Posterior cingulate gyrus (tissue), 11 donors: ENCODE data around the gene SRPK2.
"Not testable (repeated sequence)": the region's sequence is repeated elsewhere in the genome, so short reads cannot be mapped to it uniquely, and the experiment has no call there.

Experiments
- DNase-seq, 10 donors: peaks; one replicate each; pipeline versions ENCODE4 v3.0.0 to v3.0.0-alpha.2; 2020 to 2021; ENCODE audit warnings: mixed read lengths in 3 of 10
- intact Hi-C: fragments of 100-400 bp; cut with DNase I; formaldehyde crosslinking; loops from one replicate; pipeline ENCODE4 v1.15.1; 2023

Gene SRPK2

GRCh38 chr7:105309235-105310169 lies 79.2 kb downstream of the SRPK2 start:
- no peak for DNase-seq
- intact Hi-C loops, result no loop called here

DNA sequence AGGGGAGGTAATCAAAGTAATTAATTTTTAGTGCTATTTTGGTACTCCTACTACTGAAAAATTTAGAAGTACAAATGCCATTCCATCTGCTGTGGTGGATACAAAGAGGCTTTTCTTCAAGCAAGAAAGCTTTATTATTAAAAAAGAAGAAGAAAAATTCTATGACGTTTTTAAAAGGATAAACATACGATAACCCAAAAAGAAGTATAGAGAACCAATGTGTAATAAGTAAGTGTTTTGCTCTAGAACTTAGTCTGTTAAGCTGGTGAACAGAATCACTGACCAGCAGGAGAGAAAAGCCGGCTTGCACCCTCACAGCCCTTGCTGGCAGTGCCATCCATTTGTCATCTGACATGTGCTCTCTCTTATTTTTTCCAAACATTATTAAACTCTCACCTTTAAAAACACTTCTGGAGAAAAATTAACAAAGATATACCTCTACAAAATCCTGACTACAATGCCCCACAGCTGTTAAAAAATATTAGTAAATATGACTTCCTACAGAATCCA lies 81.5 kb downstream of the SRPK2 start:
- DNase-seq, result peak in 1 of 10 donors; percentile 49
- intact Hi-C loops, result no loop called here

GRCh38 chr7:105306298-105306748 lies 82.4 kb downstream of the SRPK2 start:
- intact Hi-C loops, result no loop called here
- no peak for DNase-seq

DNA sequence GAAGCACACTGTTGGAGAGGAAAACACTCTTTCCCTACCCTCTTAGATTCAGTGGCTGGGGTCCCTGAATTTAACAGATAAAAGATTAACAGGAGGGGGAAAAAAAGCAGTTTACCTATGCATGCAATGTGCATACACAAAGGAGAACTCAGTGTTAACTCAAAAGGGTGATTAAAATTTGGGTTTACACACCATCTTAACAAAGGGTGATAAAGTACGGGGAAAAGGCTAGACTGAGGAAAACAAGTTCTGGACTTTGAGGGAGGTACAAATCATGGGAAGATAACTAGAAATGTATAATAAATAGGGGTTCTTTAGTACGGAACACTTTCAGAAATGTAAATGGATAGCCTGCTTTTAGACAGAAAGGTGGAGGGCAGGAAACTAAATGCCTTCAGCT lies 83.1 kb downstream of the SRPK2 start:
- no peak for DNase-seq

DNA sequence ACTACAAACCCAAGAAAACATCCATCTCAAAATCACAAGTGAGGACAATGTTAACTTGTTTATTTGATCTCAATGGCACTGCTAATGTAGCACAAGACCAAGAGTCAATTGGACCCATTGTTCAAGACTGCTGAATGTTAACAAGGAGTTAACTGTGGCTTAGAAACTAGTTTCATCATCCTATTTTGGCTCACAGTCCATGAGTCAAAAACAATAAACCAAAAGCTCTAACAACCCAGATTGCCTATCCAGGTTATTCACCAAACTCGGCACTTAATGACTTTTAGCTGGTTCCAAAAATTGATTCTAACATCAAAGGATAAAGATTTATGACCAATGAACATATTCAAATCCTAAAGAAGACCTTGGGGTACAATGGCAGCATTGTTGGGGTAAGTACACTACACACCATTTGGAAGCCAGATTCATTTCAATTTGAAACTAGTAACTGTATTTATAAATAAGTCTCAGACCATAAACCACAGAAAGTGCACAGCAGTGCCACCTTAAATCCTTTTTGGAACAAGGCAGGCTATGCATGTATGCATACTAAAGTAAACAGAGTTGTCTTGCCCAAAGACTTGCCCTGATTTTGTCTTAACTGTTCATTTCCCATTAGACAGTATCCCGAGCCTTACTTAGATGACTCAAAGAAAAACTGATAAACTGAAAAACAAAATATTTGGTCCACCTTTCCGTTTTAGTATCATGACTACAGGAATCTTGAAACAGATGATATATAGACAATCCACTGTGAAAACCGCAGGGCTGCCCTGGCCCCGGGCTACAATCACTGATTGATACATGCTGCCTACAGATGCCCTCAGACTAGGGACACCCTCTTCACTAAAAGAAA lies 84.5 kb downstream of the SRPK2 start:
- intact Hi-C loops, result no loop called here
- peak in 4 of 10 donors; percentile 21 to 85 (median 45) for DNase-seq

More for the DNA sequence above, 83.1 kb downstream of the SRPK2 start:
- intact Hi-C loops, result no loop called here

DNA sequence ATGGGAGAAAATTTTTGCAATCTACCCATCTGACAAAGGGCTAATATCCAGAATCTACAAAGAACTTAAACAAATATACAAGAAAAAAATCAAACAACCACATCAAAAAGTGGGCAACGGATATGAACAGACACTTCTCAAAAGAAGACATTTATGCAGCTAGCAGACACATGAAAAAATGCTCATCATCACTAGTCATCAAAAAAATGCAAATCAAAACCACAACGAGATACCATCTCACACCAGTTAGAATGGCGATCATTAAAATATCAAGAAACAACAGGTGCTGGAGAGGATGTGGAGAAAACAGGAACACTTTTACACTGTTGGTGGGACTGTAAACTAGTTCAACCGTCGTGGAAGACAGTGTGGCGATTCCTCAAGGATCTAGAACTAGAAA lies 88.1 kb downstream of the SRPK2 start:
- DNase-seq, intact Hi-C loops: not testable (repeated sequence)

- DNase-seq, result no peak
- intact Hi-C loops, result no loop called here
These were observed 90.3 kb downstream of the SRPK2 start for GRCh38 chr7:105298439-105298894.

- no peak for DNase-seq
- intact Hi-C loops, result no loop called here
These were observed 90.7 kb downstream of the SRPK2 start for GRCh38 chr7:105297985-105298384.

- intact Hi-C loops, result no loop called here
- DNase-seq, result no peak
These were observed 91.4 kb downstream of the SRPK2 start for GRCh38 chr7:105297309-105297708.

GRCh38 chr7:105296491-105296890 lies 92.2 kb downstream of the SRPK2 start:
- intact Hi-C loops, result no loop called here
- DNase-seq, result no peak

DNA sequence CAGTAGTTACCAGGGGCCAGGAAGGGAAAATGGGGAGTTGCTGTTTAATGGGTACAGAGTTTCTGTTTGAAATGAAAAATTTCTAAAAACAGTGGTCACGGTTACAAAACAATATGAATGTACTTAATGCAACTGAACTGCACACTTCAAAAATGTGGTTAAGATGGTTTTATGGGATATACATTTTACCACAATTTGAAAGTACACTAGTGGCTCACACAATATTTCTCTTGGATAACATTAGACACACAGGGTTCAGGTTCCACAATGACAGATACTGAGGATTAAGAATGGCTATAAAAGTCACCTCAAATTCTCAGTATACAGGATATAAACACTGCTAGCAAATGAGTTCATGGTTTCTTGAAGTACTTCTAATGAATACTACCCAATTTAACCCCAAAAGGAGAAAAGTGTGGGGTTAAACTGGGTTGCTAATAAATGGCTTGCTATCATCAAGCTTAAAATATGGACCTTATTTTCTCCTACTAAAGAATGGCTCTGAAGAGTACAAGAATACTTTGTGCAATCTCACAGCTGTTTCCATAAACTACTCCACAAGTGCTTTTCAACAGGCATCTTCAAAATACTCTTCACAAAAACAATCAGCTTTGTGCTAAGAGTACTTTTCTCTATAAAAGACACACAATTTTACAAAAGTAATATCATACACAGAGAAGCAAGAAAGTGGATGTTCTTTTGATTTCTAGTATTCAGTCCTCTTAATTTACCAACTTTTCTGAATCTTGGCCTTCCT lies 92.9 kb downstream of the SRPK2 start:
- no peak for DNase-seq
- intact Hi-C loops, result no loop called here

DNA sequence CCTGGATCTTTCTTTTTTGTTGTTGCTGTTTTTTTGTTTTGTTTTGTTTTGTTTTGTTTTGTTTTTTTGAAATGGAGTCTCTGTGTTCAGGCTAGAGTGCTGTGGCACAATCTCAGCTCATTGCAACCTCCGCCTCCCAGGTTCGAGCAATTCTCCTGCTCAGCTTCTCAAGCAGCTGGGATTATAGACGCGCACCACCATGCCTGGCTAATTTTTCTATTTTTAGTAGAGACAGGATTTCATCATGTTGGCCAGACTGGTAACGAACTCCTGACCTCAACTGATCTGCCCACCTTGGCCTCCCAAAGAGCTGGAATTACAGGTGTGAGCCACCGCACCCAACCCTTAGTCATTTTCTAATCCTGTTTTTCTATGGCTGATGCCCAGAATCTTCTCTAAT lies 94.2 kb downstream of the SRPK2 start:
- intact Hi-C loops, result not testable (repeated sequence)

DNA sequence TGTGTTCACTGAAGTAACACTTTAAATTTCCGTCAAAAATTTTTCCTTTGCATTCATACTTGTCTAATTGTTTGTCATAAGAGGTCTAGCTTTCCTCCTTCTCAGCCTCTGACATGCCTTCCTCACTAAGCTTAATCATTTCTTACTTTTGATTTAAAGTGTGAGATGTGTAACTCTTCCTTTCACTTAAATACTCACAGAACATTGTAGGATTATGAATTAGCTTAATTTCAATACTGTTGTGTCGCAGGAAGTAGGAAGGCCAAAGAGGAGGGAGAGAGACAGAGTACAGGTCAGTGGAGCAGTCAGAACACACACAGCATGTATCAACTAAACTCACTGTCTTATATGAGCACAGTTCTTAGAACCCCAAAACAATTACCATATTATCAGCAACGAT lies 99.0 kb downstream of the SRPK2 start:
- intact Hi-C loops, result no loop called here
- no peak for DNase-seq

More for the DNA sequence above, 94.2 kb downstream of the SRPK2 start:
- not testable (repeated sequence) for DNase-seq

DNA sequence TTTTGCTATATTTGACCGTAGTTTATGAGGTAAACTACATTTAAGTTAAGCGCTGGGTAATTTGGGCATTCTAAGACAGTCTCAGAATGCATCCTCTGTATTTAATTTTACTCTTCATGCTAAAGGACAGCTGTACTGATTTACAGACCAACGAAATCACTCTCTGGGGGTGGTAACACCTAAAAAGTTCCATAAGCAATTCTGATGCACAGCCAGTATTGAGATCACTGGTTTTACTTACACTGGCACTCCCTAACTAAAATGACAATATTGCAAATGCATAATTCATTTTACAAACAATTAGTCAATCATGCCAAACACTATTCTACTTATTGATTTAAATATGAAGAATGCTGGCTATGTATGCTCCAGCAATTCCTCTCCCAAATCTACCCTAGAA lies 102.3 kb downstream of the SRPK2 start:
- no peak for DNase-seq
- intact Hi-C loops, result no loop called here

DNA sequence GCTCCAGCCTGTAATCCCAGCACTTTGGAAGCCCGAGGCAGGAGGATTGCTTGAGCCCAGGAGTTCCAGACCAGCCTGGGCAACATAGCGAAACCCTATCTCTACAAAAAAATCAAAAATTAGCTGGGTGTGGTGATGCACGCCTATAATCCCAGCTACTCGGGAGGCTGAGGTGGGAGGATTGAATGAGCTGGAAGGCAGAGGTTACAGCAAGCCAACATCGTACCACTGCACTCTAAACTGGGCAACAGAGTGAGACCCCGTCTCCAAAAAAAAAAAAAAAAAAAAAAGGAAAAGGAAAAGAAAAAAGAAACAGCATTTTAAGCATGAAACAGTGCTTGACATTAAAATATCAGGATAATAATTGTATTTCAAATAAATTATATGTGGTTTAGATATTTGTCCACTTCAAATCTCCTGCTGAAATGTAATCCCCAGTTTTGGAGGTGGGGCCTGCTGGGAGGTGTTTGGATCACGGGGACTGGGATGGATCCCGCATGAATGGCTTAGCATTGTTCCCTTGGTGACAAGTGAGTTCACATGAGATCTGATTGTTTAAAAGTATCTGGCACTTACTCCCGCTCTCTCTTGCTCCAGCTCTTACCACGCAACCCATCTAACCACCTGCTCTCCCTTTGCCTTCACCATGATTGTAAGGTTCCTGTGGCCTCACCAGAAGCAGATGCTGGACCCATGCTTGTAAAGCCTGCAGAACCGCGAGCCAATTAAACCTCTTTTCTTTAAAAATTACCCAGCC lies 103.4 kb downstream of the SRPK2 start:
- peak in 2 of 10 donors; percentile 41 to 42 for DNase-seq
- intact Hi-C loops, result no loop called here

DNA sequence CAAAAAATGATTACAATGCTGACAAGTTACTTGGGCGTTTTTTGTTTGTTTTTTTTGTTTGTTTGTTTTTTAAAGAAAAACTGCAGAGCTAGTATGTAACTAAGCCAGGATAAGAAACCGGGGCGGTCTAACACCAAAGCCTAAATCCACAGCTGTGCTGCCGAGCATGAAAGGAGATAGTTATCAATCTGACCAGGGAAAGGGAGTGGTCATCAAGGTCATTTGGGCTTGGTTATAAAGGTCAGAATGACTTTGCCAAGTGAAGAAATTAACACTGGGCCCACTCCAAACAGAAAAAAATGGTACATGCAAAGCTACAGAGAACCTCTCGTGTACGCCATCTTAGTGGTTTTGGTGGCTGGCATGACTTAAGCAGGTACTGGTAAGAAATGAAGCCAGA lies 104.7 kb downstream of the SRPK2 start:
- no peak for DNase-seq
- intact Hi-C loops, result no loop called here

DNA sequence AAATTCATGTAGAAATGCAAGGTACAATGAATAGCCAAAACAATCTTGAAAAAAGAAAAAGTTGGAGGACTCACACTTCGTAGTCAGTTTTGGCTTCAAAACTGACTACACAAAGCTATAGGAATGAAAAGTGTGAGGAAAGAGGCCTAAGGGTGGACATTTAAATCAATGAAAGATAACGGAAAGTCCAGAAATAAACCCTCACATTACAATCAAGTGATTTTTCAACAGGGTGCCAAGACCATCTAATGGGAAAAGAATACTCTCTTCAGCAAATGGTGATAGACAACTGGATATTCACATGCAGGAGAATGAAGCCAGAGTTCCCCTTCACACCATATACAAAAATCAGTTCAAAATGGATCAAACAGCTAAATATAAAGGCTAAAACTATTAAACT lies 106.8 kb downstream of the SRPK2 start:
- DNase-seq, result no peak
- intact Hi-C loops, result no loop called here

DNA sequence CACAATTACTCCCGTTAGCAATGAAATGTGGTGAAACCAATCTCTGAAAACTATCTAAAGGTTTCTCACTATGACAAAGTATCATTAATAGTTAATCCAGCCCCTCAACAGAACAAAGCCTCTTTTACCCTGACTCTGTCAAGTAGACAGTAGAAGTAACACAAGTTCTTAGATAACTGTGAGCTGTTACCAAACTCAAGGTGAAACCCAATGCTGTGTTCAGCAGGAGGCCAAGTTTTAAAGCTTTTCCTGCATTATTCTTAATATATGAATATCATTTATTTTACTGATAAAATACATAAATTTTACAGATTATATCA lies 109.1 kb downstream of the SRPK2 start:
- intact Hi-C loops, result no loop called here

DNA sequence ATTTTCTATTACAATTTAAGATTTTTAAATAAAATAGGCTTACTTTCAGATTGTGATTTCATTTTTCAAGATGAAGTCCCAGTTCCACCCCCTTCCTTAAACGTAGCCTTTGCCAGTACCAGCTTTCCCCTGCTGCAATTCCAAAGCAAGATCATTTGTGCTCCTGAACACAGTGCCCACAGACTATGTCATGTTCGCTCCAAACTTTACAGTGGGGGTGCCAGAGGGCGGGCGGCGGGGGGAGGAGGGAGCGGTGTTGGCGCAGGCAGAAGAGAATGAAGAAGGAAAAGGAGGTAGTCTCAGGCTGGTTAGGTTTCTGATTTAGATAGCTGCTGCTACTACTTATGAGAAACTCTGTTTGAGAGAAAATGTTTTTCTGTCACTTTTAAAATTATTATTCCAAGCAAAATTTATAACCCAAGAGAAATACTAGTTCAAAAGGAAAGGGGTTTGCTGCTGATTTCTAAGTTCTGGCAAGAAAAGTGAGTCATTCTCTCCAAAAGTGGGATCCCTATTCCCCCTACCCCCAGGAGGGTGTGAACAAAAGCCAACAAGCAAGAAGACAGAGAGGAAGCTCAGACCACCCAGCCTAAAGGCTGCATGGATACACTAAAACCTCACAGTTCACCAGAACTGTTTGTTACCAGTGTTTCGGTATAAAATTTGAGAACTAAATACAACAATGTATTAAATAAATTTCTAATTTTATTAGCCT lies 109.6 kb downstream of the SRPK2 start:
- peak in 2 of 10 donors; percentile 35 to 42 for DNase-seq
- intact Hi-C loops, result no loop called here

More for the DNA sequence above, 109.1 kb downstream of the SRPK2 start:
- no peak for DNase-seq
